HepG2 (cell line): Measurements from ENCODE around the gene GOLGB1. TPM values are rescaled to one million over a fixed set of nuclear protein-coding genes. Genes with fewer than 3 reads are reported as not detected.
"Not testable (repeated sequence)": the region's sequence is repeated elsewhere in the genome, so short reads cannot be mapped to it uniquely, and the experiment has no call there.

Experiments used
- ATAC-seq: fragments of 200-7000 bp; cut with Tn5 transposase; 3 replicates; pipeline ENCODE4 v1.9.1; 2020; ENCODE audit warnings: mild to moderate bottlenecking, moderate library complexity
- BruUV-seq: library from RNA; stranded (reverse); fragments of 400-500 nt; replicated peaks from 2 replicates; lab custom pipeline; 2021; lab: Mats Ljungman, UMichigan
- CTCF ChIA-PET: fragments of 300-600 bp; formaldehyde crosslinking; extraction: SDS; loops from one replicate; lab custom pipeline; 2021; ENCODE audit warnings: low total read pairs, inconsistent platforms, low intra/inter-chr PET ratio; lab: Yijun Ruan, JAX
- POLR2A ChIA-PET: fragments of 350-600 bp; sonication (Branson Sonifier 250); formaldehyde crosslinking; loops from one replicate; lab custom pipeline; 2020; ENCODE audit warnings: antibody characterized with exemption, inconsistent platforms; lab: Yijun Ruan, JAX
- DNase-seq: peaks from one replicate; pipeline ENCODE4 v3.0.0-alpha.2; 2015; ENCODE audit warnings: low spot score
- FAIRE-seq: peaks from 3 replicates; lab custom pipeline; 2011; peaks lifted over from hg19 to GRCh38; lab: Jason Lieb, UNC
- H2AFZ ChIP-seq: one replicate; pipeline ENCODE4 v1.6.1; 2011; ENCODE audit warnings: low read length, inconsistent platforms
- H3K27ac ChIP-seq: fragments of 300-600 bp; 3 replicates; pipeline ENCODE4 v1.8.0; 2011; ENCODE audit warnings: mixed run types, mild to moderate bottlenecking, mixed read lengths, low read length, inconsistent platforms; ENCODE audit not compliant: insufficient read depth; ENCODE audit errors: extremely low read length
- H3K27me3 ChIP-seq, 2 experiments: fragments of 200-600 bp in 1 of 2; 2 replicates in 1 of 2; 3 replicates in 1 of 2; pipeline versions ENCODE4 v1.6.0 to v1.8.0; 2011; ENCODE audit warnings: low read length in 2 of 2, mild to moderate bottlenecking in 2 of 2, moderate library complexity in 2 of 2, inconsistent platforms in 1 of 2; ENCODE audit not compliant: insufficient read depth in 2 of 2, control insufficient read depth in 1 of 2
- H3K36me3 ChIP-seq, 2 experiments: fragments of 200-600 bp in 1 of 2; replicated peaks in 1 of 2; 2 replicates in 1 of 2; 3 replicates in 1 of 2; pipeline versions ENCODE4 v1.5.1 to v1.8.0; 2011; ENCODE audit warnings: low read length in 2 of 2, inconsistent platforms in 1 of 2; ENCODE audit not compliant: insufficient read depth in 2 of 2, control insufficient read depth in 1 of 2
- H3K4me1 ChIP-seq: 2 replicates; pipeline ENCODE4 v1.5.1; 2012; ENCODE audit warnings: low read length, inconsistent platforms; ENCODE audit not compliant: insufficient read depth
- H3K4me2 ChIP-seq: 2 replicates; pipeline ENCODE4 v1.6.0; 2011; ENCODE audit warnings: low read depth, low read length, inconsistent platforms
- H3K4me3 ChIP-seq, 3 experiments: fragments of 200-600 bp in 1 of 3; sonication (generic), shearing (Covaris generic) in 1 of 3; replicated peaks in 1 of 3; 2 replicates each; pipeline ENCODE4 v1.5.1; 2011 to 2016; ENCODE audit warnings: low read length in 3 of 3, inconsistent platforms in 2 of 3, low read depth in 2 of 3, mild to moderate bottlenecking in 2 of 3, control low read depth in 1 of 3, mixed read lengths in 1 of 3; ENCODE audit not compliant: insufficient read depth in 1 of 3
- H3K79me2 ChIP-seq: one replicate; pipeline ENCODE4 v1.6.1; 2011; ENCODE audit warnings: low read length, inconsistent platforms; ENCODE audit not compliant: insufficient read depth
- H3K9ac ChIP-seq: 2 replicates; pipeline ENCODE4 v1.6.0; 2011; ENCODE audit warnings: mild to moderate bottlenecking, low read depth, low read length, inconsistent platforms; ENCODE audit not compliant: insufficient read depth
- H3K9me3 ChIP-seq: 2 replicates; pipeline ENCODE4 v1.5.1; 2012; ENCODE audit warnings: mild to moderate bottlenecking, low read length
- H4K20me1 ChIP-seq: 2 replicates; pipeline ENCODE4 v1.6.0; 2011; ENCODE audit warnings: inconsistent platforms, mild to moderate bottlenecking, low read length, moderate library complexity; ENCODE audit not compliant: insufficient read depth
- KLF16 ChIP-seq, 2 experiments: sonication (generic) in 1 of 2; formaldehyde crosslinking in 1 of 2; IDR thresholded peaks; 2 replicates each; pipeline versions ENCODE4 v1.6.1 to v1.8.0; 2016 to 2023; ENCODE audit warnings: missing genetic modification reagents in 2 of 2, missing compliant biosample characterization in 1 of 2
- NBN ChIP-seq: fragments of 450-650 bp; conservative IDR thresholded peaks from 2 replicates; pipeline ENCODE4 v1.6.1; 2017
- SMARCC2 ChIP-seq: fragments of 450-650 bp; IDR thresholded peaks from 2 replicates; pipeline ENCODE4 v1.6.1; 2017; ENCODE audit warnings: antibody characterized with exemption, mild to moderate bottlenecking
- SP140L ChIP-seq: sonication (generic); formaldehyde crosslinking; IDR thresholded peaks from 2 replicates; pipeline ENCODE4 v1.4.0; 2020; ENCODE audit warnings: missing genetic modification reagents, borderline replicate concordance
- ZFP1 ChIP-seq: IDR thresholded peaks from 2 replicates; pipeline ENCODE4 v1.6.1; 2016
- ZNF496 ChIP-seq: sonication (generic); formaldehyde crosslinking; IDR thresholded peaks from 2 replicates; pipeline ENCODE4 v1.8.1; 2023; ENCODE audit warnings: mild to moderate bottlenecking, moderate library complexity, missing genetic modification reagents; ENCODE audit not compliant: insufficient replicate concordance
- ZNF639 ChIP-seq: conservative IDR thresholded peaks from 2 replicates; pipeline ENCODE4 v1.6.1; 2018; ENCODE audit warnings: missing genetic modification reagents
- ZNF674 ChIP-seq: sonication (generic); formaldehyde crosslinking; IDR thresholded peaks from 2 replicates; pipeline ENCODE4 v1.5.0; 2020; ENCODE audit warnings: low read depth, mild to moderate bottlenecking, missing genetic modification reagents
- ZNF770 ChIP-seq: sonication (generic); formaldehyde crosslinking; IDR thresholded peaks from 2 replicates; pipeline ENCODE4 v1.5.0; 2020; ENCODE audit warnings: mild to moderate bottlenecking, missing genetic modification reagents
- ZNF792 ChIP-seq: IDR thresholded peaks from 2 replicates; pipeline ENCODE4 v1.6.1; 2016
- WGBS: methylation state at CpG from one replicate; pipeline ENCODE4 v1.1.6; 2017; ENCODE audit warnings: low lambda C conversion rate; 5-methylcytosine and 5-hydroxymethylcytosine counted together
- in situ Hi-C: cut with HindIII; loops from 2 replicates; pipeline ENCODE4 v1.10.0; 2017; ENCODE audit warnings: low pct_unique_long_range_greater_than_20kb; ENCODE audit not compliant: extremely low pct_ligation_motif_present
- intact Hi-C: fragments of 100-400 bp; cut with micrococcal nuclease; formaldehyde crosslinking; loops from one replicate; pipeline ENCODE4 v1.10.0; 2022; ENCODE audit not compliant: unreplicated experiment
- polyA plus RNA-seq, 8 experiments: library from polyadenylated mRNA; depleted of rRNA in 3 of 8; stranded (reverse) in 7 of 8; unstranded in 1 of 8; fragments of >200 nt; fragmentation: Illumina TruSeq in 4 of 8; extraction: Trizol in 4 of 8; gene quantifications; 2 replicates each; pipeline versions ENCODE4 v1.2.1 to v1.2.3, GENCODE V29; 2011 to 2016; ENCODE audit warnings: low read depth in 4 of 8, missing spikeins in 1 of 8, mixed read lengths in 1 of 8; ENCODE audit not compliant: insufficient read depth in 1 of 8
- total RNA-seq, 5 experiments: library from RNA; depleted of rRNA; stranded (reverse); fragments of >200 nt; fragmentation: Illumina TruSeq; extraction: Trizol; gene quantifications; 2 replicates each; pipeline ENCODE4 v1.2.3, GENCODE V29; 2016; ENCODE audit warnings: low read depth in 1 of 5

The GOLGB1 gene
- total and polyA plus RNA-seq, 2 of the 13 experiments (the other 11 are each of a cell fraction or from before 2014, with no cell fraction given): 13.1 to 39.5 TPM

- peaks cover 60% of the 10 kb centered on the region for H3K79me2 ChIP-seq
- CTCF ChIA-PET: no interaction called here
- ATAC-seq (no peak), FAIRE-seq (no peak), DNase-seq (no peak)
- TF ChIP-seq ZNF496 (CRISPR knock-in tag): no peak
- TF ChIP-seq ZNF792 (CRISPR knock-in tag): no peak
- no peak for TF ChIP-seq ZFP1
- TF ChIP-seq ZNF770: no peak
- TF ChIP-seq KLF16 (CRISPR knock-in tag; IDR thresholded peaks at IDR 0.05): no peak
- TF ChIP-seq NBN: no peak
- no peak for TF ChIP-seq ZNF639 (CRISPR knock-in tag)
- no peak for TF ChIP-seq SMARCC2
- no peak for TF ChIP-seq SP140L
- TF ChIP-seq ZNF674 (CRISPR knock-in tag): no peak
- H3K9ac ChIP-seq: peak overlapping the region; percentile 99
- intact Hi-C loops: loop anchor here (2.0 to 10.0 kb wide), 2 partner anchors 87 to 203 kb away; partner anchors contain the start of genes EAF2, IQCB1 and POLQ
- H3K9me3 ChIP-seq: no peaks in the 10 kb centered on the region
- 5% methylated on average over 3 of the region's 3 CpGs for WGBS
- 0 out of 5 replicates have a peak, but pooled peaks cover 0 to 2% of the 10 kb centered on the region in 2 experiments for H3K36me3 ChIP-seq
- H3K4me2 ChIP-seq: peak overlapping the region; percentile 73
- no peaks in the 10 kb centered on the region; a peak in 1 of 5 replicates for H3K27me3 ChIP-seq
- peak overlapping the region; percentile 98 for H3K27ac ChIP-seq
- POLR2A ChIA-PET: no interaction called here
- peak overlapping the region; percentile 90 to 97 (median 90) for H3K4me3 ChIP-seq
- H4K20me1 ChIP-seq: peaks cover 28% of the 10 kb centered on the region
- in situ Hi-C loops: no loop called here
- no peak overlapping the region for H2AFZ ChIP-seq
- no TSS peak for BruUV-seq
- peaks cover 15% of the 10 kb centered on the region for H3K4me1 ChIP-seq
These were observed 1.6 kb downstream of the GOLGB1 start for GRCh38 chr3:121747976-121748375.

- in situ Hi-C loops, CTCF ChIA-PET, H3K9ac ChIP-seq, DNase-seq, ATAC-seq, H3K9me3 ChIP-seq, H3K27ac ChIP-seq, H3K27me3 ChIP-seq, POLR2A ChIA-PET, H3K36me3 ChIP-seq, H3K4me1 ChIP-seq, H3K4me2 ChIP-seq, BruUV-seq, H3K4me3 ChIP-seq, H2AFZ ChIP-seq, FAIRE-seq: not testable (repeated sequence)
- 95% methylated on average over 2 of the region's 2 CpGs for WGBS
- intact Hi-C loops: loop anchor here (10.0 kb wide), 1 partner anchor 92 kb away; the partner anchor contains the start of genes EAF2 and IQCB1
- Histone ChIP-seq H4K20me1 (peaks cover 30% of the 10 kb centered on the region), H3K79me2 (peaks cover 86% of the 10 kb centered on the region)
These were observed 6.4 kb downstream of the GOLGB1 start for GRCh38 chr3:121743106-121743505.
